NCI-H187 (cell line): ENCODE results near the gene LXN.
"Not testable (repeated sequence)": the region's sequence is repeated elsewhere in the genome, so short reads cannot be mapped to it uniquely, and the experiment has no call there.

ENCODE experiments used
- DNase-seq, 2 experiments: peaks; one replicate each; lab custom pipeline; 2025; lab: John Stamatoyannopoulos, UW

The LXN gene, protein sequence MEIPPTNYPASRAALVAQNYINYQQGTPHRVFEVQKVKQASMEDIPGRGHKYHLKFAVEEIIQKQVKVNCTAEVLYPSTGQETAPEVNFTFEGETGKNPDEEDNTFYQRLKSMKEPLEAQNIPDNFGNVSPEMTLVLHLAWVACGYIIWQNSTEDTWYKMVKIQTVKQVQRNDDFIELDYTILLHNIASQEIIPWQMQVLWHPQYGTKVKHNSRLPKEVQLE

DNA sequence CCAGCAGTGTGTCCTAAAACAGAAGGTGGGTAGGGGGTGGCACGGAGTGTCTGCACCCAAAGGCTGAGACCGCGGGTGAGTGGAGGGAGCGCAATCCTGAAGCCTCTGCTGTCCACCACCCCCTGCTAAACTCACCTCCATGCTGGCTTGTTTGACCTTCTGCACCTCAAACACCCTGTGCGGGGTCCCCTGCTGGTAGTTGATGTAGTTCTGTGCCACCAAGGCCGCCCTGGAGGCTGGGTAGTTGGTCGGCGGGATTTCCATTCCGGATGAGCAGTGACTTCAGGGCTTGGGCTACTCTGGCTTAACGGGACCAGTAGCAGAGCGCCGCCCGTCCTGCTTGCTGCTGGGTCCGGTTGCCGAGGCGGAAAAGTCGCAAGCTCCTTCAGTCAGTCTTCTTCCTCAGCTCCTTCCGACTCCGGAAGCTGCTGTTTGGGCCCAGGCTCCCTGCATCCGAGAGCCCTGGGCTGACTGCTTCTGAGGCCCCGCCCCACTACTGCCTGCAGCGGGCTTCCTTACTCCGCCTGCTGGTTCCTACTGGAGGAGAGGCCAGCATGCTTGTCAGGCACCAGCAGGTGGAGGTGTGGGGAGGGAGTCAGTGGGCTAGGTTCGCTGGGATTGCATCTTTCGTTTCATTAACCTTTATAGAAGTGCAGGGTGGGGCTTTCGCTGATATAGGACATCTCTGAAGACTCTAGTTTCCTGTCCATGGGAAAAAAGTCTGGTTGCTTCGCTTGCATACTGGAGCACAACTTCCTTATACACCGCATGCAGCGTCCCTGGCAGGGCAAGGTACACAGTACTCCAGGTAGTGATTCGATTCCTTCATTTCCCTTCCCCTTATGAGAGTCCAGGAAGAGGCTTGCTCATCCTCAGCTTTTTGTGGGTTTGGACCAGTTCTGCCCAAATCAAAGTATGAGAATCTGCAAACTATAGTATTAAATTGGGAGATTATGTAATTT lies at the start of gene LXN:
TSS of gene LXN (minus strand) at position 434 of the 962 bp plus-strand sequence. CDS start at position 264, 170 bp downstream.
- no peak for DNase-seq

DNA sequence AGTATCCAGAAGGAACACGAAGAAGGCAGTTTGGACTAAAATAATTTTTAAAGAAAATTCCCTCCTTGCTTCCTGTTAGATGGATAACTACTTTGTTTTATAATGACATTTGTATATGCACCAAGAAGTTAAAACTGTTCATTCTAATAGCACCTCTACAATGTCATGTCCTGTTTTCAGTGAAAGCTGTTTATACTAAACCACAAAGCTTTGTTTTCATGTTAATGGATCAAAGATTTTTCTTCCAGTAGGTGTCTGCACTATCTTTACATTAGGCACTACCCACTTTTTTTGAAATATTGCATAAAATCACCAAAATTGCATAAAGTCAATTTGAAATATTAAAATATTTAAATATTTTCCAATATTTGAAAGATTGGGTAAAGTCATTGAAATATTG lies 49.7 kb upstream of the LXN start:
- no peak for DNase-seq

DNA sequence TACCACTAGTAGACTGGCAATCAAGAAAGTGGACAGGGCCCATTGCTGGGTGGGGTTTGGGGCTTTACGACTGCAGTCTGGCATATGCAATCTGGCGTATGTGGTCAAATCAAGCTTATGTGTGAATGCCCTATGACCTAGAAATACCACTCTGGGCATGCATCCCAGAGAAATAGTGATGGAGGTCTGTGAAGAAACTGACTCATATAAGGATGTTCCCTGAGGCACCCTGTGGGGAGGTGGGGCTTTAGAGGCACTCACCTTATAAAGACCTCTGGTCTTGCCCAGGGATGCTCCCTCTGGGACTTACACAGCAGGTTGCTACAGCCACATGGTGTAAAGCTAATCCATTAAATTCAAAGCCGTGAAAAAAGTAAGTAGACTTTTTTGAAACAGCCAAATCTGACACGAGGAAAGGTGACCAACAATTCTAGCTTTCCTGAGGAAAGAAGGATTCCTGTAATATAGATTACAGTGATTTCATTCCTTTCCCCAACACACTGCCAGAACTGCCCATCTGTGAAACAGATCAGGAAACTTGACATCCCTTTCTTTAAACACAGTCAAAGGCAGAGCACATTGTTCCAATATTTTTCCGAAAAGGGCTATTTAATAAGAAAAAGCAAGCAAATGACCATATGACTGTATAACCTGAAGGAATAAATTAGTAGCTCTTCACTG lies 46.2 kb upstream of the LXN start:
- no peak for DNase-seq

DNA sequence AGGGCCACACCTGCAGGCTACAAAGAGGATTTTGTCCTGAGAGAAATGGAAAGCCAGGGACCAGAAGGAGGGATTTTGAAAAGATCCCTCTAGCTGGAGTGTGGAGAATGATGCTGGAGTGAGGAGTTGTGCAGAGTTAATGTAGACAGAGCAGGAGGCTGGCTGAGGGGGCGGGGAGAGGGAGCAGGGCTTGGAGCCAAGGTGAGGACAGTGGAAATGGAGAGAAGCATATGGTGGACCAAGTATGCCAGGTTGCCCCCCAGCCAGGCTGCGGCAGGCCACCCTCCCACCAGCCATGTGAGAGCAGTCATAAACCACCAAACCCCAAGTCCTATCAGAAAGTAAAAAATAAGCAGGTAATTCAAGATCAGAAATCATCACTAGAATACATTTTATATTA lies 45.1 kb upstream of the LXN start:
- no peak for DNase-seq

DNA sequence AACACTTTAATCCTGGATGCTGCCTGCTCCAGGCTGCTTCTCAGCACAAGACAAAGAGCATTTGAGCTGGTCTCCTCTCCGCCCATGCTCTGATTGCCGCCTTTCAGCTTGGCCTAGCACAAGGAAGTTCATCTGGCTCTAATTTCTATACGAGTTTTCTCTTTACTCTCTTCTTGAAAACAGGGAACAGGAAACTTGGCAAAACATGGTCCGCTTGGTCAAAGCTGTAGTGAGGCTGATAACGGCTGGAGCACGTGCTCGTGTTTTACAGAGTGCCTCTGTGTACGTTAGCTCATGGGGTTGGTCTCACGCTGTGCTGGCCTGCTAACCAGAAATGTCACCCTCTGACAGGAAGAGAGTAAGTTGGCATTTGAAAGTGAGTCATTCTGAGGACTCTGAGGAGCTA lies 40.6 kb upstream of the LXN start:
- DNase-seq, result no peak

DNA sequence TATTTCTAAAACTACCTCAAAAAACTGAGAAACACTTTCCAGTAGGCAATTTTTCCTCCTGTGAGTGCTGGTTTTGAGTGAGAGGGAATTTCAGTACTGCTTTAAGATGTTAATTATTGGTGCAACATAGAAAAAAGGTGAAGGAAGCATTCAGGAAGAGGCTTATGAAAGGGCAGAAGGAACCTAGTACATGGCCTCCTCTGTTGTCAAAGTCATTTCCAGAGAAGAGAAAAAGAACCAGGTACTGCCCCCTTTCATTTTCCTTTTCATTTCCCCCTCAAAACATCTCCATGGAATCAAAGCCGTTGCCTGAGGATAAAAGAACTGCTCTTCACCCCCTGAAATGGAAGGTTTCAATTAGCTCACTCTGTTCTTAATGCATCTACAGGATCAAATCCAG lies 40.0 kb upstream of the LXN start:
- DNase-seq, result no peak

DNA sequence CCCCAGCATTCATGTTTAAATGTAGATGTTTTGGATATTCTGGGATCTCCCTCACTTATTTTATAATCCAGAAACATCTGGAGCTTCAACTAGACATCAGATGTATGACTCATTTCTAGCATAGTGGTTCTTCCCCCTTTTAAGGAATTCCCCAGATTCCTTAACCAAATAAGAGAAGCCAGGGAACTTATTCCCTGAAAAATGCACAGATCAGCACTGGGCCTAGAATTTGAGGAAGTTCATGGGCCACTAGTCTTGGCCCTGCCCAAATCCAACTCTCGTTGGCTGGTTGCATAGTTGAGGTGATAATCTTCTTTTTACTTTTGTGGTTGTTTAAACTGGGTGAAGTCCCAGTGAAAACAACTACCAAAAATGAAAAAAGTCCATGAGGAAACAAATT lies 39.4 kb upstream of the LXN start:
- no peak for DNase-seq

DNA sequence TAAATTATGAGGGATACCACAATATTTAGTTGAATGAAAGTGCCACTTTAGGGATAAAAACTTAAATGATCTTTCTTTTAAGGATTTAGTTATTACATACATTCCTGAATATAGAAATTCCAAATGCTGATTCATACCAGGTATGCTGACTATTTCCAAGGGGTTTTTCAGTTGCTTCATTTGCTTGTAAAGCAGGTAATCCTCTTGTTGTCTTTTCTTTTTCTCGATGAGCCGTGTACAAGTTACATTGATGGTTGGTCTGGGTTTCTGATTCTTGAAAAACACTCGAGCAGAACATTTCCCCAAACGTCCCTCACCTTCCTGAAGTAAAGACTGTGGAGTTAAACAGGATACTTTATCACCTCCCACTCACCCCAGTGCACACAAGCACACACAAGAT lies 38.2 kb upstream of the LXN start:
- no peak for DNase-seq

DNA sequence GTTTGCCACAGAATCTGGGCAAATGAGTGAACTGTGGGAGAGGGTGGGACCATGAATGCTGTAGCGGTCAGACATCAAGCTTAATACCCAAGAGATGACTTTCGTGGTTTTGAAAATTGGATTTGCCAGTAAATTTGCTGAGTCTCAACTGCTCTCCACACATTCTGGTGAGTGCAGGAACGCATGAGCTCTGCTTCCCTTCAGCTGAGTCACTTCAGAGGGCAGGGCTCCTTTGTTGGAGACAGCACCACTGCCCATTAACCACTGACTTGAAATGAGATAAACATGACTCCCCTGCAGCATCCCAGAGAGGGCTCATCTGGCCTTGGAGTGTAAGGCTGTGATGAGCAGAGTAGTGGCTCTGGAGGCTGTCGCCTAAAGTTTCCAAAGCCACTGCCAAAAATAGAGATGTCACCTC lies 37.2 kb upstream of the LXN start:
- DNase-seq, result no peak

DNA sequence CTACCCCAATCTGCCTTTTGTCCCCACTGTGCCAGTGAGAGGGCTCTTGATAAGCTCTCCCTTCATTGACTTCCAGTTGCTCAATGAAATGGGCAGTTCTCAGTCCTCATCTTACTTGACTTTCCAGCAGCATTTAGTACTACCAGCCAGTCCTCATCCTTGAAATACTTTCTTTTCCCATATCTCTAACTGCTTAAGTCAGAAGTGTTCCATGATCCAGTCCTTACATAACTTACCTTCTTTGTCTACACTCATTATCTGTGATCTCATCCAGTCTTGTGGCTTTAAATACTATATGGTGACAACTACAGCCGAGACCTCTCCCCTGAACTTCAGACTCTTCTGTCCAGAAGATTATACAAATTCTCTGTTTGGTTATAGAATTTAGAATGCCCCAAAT lies 31.1 kb upstream of the LXN start:
- no peak for DNase-seq

DNA sequence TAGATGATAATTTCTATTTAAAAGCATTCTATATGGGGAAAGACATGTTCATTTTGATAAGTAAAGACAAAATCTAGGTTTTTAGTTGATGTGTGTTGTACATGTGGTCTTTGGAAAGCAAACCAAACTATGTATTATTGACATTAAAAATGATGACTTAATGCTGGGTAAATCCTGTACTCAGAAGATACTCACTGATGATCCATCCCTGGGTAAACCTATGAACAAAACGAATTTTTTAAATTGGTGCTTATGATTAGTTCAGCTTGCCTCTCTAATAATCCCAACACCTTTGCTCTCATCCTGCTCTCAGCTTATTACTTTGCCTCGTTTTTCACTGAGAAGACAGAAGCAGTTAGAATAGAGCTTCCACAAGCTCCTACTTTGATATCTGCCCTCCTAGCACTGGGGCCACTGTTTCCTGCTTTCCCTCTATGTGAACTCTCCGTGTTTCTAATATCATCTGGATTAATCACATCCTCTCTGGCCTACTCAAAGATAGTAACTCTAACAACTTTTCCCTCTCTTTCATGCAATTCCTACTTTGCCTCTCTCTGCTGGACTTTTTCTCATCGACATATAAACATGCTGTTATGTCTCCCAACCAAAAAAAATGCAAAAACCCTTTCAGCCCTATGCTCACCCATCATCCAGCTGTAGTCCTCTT lies 30.5 kb upstream of the LXN start:
- no peak for DNase-seq

DNA sequence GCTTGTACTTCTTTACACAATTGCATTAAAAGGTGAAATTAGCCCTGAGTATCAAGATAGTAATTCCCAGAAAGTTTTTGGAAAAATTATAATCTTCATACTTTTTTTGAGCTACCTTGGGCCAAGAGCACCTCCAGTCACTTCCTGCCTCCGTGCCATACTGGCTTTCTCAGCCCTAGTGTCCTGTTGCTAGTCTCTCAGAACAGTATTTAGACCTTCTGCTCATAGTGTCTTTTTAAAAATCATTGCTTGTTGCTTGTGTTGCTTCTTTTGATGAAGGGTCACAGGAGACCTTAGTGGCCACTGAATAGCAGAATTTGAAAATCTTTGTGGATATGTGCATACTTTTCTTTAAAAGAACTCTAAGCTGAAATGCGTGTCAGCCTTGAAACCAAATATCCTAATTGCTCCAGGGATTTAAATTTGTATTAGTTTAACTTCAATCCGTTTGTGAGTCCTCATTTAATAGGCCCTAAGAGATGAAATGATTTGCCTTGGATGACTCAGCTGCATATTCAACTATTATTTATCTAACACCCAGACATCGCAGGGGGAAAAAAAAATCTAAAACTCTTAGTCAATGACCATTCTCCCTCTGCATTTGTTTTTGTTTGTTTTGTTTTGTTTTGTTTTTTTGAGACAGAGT lies 29.1 kb upstream of the LXN start:
- no peak for DNase-seq

DNA sequence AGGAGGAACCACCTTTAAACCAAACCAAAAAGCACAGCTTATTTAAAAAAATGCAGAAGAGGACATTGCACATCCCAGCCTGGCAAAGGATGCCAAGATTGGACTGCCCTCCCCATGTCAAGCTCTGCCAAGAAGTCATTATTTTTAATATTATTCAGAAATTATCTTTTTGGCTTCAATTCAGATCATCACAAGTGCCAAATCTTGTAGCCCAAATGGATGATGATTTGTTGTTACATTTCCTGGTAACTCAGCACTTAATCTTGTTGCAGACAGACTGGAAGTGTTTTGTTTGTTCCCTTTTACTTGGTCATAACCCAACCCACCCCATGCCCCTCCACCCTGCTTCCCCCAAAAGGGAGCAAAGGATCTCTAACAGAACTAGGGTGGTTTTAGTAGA lies 28.1 kb upstream of the LXN start:
- DNase-seq, result no peak

DNA sequence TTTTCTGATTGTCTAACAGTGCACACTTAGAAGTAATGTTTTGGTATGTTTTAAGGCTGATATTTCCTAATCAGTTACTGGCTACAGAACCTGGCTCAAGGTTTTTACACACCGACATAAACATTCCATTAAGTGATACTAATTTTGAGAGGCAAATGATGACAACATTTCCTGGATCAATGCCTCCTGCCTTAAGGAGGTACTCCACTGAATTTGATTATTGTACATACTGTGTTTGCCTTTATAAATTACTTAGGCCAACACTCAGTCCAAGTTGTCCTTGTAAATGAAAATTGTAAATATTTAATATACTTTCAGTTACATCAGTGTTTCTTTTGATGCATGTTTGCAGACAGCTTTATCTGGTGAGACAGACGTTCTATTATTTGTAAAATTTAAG lies 24.2 kb upstream of the LXN start:
- DNase-seq, result no peak

DNA sequence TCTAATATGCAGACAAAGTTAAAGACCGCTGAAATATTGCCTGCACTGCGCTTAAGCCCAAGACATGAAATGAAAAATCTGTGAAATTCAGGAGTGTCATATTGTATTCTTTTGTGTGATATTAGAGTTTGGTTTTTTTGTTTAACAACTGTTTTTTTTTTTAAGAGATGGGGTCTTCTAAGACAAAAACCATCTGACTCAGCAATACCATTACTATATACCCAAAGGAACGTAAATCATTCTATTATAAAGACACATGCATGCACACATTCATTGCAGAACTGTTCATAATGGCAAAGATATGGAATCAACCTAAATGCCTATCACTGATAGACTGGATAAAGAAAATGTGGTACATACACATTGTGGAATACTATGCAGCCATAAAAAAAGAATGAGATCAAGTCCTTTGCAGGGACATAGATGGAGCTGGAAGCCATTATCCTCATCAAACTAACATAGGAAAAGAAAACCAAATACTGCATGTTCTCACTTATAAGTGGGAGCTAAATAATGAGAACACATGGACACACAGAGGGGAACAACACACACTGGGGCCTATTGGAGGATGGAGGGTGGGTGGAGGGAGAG lies 21.5 kb upstream of the LXN start:
- DNase-seq, result not testable (repeated sequence)

DNA sequence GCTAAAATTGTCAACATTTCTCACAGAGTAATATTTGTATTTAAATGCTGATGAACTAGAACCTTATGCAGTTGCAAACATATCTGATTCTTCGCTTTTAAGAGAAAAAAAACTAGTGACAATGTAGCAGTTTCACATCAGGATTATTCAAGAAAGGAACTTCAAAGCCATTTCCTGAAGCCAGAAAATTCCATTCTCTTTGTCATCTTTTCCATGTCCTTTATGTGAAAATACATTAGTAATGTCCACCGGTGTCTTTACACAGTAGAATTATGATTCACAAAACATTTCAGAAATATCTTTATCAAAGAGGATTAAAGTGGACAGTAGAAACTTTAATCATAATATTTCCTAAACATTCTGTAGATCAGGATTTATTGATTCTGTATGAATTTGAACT lies 12.7 kb upstream of the LXN start:
- no peak for DNase-seq

DNA sequence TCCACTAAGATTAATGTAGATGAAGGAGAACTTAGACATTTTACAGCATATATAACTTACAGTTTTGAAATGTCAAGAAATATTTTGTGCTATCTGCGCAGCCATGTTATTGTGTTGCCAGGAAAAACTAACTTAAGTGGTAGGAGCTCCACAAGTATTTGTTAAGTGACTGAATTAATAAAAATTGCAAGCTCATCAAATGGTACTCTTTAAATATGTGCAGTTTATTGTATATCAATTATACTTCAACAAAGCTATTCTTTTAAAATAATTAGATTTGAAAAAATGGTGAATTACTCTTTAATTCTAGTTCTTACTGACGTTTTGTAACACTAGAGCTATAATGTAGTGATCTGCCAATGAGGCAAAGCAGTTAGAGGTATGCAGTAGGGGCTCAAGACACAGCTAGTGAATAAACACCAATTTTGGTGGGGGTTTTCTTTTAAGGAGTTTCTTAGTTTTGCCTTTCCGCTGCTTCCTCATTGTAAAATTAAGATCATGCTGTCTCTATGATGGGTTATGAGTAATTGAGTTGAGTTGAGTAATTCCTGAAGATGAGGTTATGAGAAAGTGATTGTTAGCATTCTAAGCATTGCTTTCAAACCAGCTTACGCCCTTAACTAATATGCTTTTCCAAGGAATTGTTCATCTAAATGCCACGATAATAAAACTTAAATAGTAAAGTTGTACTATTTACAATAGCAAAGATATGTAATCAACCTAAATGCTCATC lies 10.9 kb upstream of the LXN start:
- no peak for DNase-seq

DNA sequence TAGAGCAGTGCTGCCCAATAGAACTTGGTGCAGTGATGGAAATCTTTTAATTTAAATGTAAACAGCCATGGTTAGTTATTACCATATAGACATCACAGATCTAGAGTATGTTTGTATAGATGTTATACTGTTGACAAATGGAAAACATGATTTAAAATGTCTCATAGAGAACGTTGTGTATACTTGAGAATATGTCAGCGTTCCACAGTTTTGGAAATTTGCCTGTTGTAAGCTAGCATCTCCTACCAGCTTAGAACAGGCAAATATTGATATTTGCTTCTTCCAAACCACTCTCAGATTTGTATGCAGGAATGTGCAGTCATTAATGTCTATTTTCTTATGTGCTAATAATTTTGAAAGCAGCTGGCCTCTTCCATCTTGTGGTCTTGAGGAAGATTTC lies 8.4 kb upstream of the LXN start:
- no peak for DNase-seq

DNA sequence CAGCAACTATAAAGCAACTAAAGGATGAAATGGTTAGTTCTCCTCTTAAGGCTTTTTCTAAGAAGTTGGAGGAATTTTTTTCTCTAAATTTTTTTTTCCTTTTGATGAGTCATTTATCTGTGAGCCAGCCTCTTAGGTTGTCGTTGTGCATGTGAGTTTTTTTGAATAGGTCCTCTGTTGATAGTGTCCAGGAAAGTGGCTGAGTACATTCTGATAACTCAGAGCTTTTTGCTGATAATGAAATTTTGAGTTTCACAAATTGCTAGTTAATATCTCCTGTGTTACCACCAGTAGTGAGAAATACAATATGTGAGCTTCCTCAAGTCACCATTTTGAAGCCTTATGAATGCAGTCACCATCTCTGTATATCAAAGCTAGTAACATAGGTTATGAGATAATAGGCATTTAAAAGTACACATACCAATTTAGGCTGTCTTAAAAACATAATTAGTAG lies 7.1 kb upstream of the LXN start:
- DNase-seq, result no peak

DNA sequence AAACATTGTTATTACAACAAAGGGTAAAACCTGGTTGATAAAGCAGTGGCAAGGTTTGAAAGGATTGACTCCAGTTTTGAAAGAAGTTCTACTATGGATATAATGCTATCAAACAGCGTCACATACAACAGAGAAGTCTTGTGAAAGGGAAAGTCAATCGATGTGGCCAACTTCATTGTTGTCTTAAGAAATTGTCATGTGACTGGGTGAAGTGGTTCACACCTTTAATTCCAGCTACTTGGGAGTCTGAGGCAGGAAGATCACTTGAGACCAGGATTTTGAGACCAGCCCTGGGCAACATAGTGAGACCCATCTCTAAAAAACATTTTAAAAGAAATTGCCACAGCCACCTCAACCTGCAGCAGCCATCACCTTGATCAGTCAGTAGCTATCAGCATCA lies 6.2 kb upstream of the LXN start:
- DNase-seq, result no peak

DNA sequence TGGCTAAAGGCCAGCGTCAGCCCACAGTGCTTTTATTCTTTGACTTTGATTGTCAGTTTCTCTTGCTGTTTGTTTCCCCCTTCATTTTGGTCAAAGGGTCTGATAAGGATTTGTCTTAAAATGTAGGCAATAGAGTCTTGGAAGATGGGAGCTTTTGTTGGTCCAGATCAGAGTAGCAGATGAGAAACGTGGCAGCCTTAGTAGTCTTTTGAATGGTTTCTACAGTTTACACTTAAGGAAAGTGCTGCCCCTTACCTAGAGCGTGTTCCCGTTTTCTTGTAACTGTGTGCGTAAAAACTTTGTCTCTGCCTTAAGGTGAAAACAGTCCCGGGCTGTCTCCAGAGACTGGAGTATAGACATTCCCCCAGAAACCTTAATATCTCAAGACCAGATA lies 630 bp downstream of the LXN start:
- no peak for DNase-seq
